Stomach (tissue), 4 donors: Measurements from ENCODE around the gene DNAJC30.

Source experiments
- EP300 ChIP-seq: sonication (generic); formaldehyde crosslinking; IDR thresholded peaks from one replicate; pipeline ENCODE4 v1.6.1; 2017; ENCODE audit warnings: antibody characterized with exemption
- TF ChIP-seq, protein P1 (sequence below), 7 experiments: fragments of 450-650 bp in 4 of 7; fragments of 200-600 bp in 3 of 7; sonication (generic) in 3 of 7; IDR thresholded peaks; one replicate each; pipeline ENCODE4 v1.5.1; 2016 to 2019; ENCODE audit warnings: antibody characterized with exemption in 7 of 7, control low read depth in 2 of 7, mild to moderate bottlenecking in 1 of 7

GRCh38 chr7:73688288-73688687, 5.0 kb upstream of the DNAJC30 start:
- TF ChIP-seq, protein P1, sequence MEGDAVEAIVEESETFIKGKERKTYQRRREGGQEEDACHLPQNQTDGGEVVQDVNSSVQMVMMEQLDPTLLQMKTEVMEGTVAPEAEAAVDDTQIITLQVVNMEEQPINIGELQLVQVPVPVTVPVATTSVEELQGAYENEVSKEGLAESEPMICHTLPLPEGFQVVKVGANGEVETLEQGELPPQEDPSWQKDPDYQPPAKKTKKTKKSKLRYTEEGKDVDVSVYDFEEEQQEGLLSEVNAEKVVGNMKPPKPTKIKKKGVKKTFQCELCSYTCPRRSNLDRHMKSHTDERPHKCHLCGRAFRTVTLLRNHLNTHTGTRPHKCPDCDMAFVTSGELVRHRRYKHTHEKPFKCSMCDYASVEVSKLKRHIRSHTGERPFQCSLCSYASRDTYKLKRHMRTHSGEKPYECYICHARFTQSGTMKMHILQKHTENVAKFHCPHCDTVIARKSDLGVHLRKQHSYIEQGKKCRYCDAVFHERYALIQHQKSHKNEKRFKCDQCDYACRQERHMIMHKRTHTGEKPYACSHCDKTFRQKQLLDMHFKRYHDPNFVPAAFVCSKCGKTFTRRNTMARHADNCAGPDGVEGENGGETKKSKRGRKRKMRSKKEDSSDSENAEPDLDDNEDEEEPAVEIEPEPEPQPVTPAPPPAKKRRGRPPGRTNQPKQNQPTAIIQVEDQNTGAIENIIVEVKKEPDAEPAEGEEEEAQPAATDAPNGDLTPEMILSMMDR (IDR thresholded peaks at IDR 0.05), result no peak
- TF ChIP-seq EP300, result no peak
